ENCODE measurements around the gene ZRANB3.

DNA sequence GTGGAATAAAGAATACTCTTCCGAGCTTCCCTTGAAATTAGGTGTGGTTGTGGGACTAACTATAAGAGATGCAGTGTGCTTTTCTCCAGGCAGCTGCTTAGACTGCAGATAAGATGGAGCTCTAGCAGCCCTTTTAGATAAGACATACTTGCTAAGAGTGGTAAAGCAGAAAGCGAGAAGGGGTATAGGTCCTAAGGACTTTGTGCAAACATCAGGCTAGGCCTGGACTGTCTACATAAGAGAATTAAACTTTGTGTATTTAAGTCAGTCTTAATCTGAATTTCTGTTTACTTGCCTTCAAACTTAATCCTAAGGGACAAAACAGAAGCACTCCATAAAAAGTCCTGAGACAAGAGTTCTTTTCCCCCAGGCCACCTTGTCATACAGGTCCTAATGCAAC is 260.0 kb downstream of the ZRANB3 start:
- TF ChIP-seq YY1 (IDR thresholded peaks at IDR 0.05) (no peak), FOXA1 (IDR thresholded peaks at IDR 0.05) (no peak), TAF1 (conservative IDR thresholded peaks at IDR 0.05) (no peak), CTCF (IDR thresholded peaks at IDR 0.05; ENCODE audit: low read depth, low read length, missing input control) (no peak), SP1 (IDR thresholded peaks at IDR 0.05) (no peak), JUND (IDR thresholded peaks at IDR 0.05) (no peak), RAD21 (IDR thresholded peaks at IDR 0.05) (no peak), FOXA2 (IDR thresholded peaks at IDR 0.05) (no peak), EGR1 (IDR thresholded peaks at IDR 0.05; ENCODE audit: low read depth in 2 of 2) (no peak), RXRA (IDR thresholded peaks at IDR 0.05) (no peak), GABPA (IDR thresholded peaks at IDR 0.05 in 1 of 2, conservative IDR thresholded peaks at IDR 0.05 in 1 of 2) (no peak)
- TF ChIP-seq, protein P1, sequence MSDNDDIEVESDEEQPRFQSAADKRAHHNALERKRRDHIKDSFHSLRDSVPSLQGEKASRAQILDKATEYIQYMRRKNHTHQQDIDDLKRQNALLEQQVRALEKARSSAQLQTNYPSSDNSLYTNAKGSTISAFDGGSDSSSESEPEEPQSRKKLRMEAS (IDR thresholded peaks at IDR 0.05) = no peak
- TF ChIP-seq, protein P2, sequence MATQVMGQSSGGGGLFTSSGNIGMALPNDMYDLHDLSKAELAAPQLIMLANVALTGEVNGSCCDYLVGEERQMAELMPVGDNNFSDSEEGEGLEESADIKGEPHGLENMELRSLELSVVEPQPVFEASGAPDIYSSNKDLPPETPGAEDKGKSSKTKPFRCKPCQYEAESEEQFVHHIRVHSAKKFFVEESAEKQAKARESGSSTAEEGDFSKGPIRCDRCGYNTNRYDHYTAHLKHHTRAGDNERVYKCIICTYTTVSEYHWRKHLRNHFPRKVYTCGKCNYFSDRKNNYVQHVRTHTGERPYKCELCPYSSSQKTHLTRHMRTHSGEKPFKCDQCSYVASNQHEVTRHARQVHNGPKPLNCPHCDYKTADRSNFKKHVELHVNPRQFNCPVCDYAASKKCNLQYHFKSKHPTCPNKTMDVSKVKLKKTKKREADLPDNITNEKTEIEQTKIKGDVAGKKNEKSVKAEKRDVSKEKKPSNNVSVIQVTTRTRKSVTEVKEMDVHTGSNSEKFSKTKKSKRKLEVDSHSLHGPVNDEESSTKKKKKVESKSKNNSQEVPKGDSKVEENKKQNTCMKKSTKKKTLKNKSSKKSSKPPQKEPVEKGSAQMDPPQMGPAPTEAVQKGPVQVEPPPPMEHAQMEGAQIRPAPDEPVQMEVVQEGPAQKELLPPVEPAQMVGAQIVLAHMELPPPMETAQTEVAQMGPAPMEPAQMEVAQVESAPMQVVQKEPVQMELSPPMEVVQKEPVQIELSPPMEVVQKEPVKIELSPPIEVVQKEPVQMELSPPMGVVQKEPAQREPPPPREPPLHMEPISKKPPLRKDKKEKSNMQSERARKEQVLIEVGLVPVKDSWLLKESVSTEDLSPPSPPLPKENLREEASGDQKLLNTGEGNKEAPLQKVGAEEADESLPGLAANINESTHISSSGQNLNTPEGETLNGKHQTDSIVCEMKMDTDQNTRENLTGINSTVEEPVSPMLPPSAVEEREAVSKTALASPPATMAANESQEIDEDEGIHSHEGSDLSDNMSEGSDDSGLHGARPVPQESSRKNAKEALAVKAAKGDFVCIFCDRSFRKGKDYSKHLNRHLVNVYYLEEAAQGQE (IDR thresholded peaks at IDR 0.05) = no peak
- TF ChIP-seq, protein P3, sequence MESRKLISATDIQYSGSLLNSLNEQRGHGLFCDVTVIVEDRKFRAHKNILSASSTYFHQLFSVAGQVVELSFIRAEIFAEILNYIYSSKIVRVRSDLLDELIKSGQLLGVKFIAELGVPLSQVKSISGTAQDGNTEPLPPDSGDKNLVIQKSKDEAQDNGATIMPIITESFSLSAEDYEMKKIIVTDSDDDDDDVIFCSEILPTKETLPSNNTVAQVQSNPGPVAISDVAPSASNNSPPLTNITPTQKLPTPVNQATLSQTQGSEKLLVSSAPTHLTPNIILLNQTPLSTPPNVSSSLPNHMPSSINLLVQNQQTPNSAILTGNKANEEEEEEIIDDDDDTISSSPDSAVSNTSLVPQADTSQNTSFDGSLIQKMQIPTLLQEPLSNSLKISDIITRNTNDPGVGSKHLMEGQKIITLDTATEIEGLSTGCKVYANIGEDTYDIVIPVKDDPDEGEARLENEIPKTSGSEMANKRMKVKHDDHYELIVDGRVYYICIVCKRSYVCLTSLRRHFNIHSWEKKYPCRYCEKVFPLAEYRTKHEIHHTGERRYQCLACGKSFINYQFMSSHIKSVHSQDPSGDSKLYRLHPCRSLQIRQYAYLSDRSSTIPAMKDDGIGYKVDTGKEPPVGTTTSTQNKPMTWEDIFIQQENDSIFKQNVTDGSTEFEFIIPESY (IDR thresholded peaks at IDR 0.05) = no peak

All from liver (tissue), 3 donors.